Endothelial cell of umbilical vein (primary cell): ENCODE data around the gene LRG1.

ENCODE experiments used
- JUN ChIP-seq: IDR thresholded peaks from 2 replicates; pipeline ENCODE4 v1.6.1; 2011; ENCODE audit warnings: borderline replicate concordance, low read depth; ENCODE audit not compliant: insufficient read length, insufficient read depth
- POLR2A ChIP-seq: IDR thresholded peaks from 2 replicates; pipeline ENCODE4 v1.6.1; 2012; ENCODE audit warnings: low read depth, mild to moderate bottlenecking, control low read depth, low read length
- TF ChIP-seq, protein P1 (sequence below), 2 donors: IDR thresholded peaks; 1 replicate in 1 of 2; 2 replicates in 1 of 2; pipeline ENCODE4 v1.5.1; 2011; ENCODE audit warnings: low read length in 2 of 2, mild to moderate bottlenecking in 2 of 2, moderate library complexity in 2 of 2, control low read depth in 1 of 2, inconsistent platforms in 1 of 2, low read depth in 1 of 2; ENCODE audit not compliant: insufficient read depth in 1 of 2; ENCODE audit errors: extremely low read depth in 1 of 2

DNA sequence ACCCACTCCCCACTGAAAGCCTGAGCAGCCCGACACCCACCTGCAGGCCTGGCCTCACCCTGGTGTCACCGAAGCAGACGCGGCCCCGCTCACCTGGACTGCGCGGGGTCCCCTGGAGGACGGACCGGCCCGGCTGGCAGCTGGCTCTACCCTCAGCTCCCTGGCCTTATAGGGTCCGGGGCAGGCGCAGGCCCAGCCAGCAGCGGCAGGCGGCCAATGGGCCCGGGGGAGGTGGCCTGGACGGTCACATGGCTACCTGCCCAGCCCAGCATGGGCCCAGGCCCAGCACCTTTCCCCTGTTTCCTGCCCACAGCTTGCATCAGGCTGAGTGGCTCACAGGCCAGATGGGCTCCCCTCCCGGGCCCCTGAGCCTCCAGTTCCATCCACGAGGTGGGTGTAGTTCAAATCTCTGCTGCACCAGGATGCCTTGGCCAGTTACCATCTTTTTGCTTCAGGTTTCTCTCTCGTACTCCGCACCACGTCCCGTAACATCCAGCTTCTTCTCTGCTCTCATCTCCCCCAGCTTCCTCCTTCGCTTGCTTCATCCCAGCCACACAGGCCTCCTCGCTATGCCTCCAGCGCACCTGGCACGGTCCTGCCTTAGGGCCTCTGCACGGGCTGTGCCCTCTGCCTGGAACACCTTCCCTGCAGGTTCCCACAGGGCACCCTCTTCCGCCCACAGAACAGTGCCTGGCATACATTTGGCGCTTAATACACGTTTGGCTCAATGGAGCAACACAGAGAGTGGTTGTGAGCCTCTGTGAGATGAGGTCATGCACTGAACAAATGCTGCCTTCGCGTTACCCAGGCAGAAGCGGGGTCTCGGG is 21.3 kb downstream of the LRG1 start, which contains the start of gene PLIN4:
- TF ChIP-seq, protein P1, sequence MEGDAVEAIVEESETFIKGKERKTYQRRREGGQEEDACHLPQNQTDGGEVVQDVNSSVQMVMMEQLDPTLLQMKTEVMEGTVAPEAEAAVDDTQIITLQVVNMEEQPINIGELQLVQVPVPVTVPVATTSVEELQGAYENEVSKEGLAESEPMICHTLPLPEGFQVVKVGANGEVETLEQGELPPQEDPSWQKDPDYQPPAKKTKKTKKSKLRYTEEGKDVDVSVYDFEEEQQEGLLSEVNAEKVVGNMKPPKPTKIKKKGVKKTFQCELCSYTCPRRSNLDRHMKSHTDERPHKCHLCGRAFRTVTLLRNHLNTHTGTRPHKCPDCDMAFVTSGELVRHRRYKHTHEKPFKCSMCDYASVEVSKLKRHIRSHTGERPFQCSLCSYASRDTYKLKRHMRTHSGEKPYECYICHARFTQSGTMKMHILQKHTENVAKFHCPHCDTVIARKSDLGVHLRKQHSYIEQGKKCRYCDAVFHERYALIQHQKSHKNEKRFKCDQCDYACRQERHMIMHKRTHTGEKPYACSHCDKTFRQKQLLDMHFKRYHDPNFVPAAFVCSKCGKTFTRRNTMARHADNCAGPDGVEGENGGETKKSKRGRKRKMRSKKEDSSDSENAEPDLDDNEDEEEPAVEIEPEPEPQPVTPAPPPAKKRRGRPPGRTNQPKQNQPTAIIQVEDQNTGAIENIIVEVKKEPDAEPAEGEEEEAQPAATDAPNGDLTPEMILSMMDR (IDR thresholded peaks at IDR 0.05; ENCODE audit: extremely low read depth in 1 of 2, insufficient read depth in 1 of 2, low read depth in 1 of 2, low read length in 2 of 2) = no peak
- TF ChIP-seq JUN (no peak), POLR2A (no peak)
